ENCODE measurements around the gene TUBB6. TPM values are rescaled to one million over a fixed set of nuclear protein-coding genes. Genes with fewer than 3 reads are reported as not detected.

TUBB6 gene
- total and polyA plus RNA-seq, 10 of the 15 experiments (the other 5 are each of a cell fraction or from before 2014, with no cell fraction given): 27.4 to 262 (median 82.5) TPM

DNA sequence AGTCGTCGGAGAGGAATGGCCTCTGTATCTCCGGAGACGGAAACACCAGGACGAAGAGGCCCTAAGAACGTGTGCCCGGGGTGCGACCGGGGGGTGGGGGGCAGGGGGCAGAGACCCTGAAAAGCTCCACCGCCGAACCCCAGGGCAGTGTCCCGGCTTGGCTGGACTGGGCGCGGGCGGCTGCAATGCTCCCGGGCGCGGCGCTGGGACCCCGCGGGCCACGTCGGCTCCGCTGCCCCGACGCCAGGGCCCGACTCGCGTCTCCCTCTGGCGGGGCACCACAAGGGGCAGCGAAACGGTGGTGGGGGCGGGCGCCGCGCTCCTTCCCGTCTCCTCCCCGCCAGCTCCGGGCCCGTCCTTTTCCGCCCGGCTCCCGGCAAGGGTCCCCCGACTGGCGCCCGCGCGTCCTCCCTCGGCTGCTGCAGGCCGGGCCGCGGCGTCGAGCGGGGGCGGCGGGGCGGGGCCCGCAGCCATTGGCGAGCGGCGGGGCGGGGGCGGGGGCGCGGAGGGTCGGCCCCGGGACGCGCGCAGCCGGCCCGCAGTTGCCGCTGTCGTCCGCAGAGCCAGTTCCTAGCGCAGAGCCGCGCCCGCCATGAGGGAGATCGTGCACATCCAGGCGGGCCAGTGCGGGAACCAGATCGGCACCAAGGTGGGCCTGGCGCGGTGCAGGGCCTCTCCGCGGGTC lies at the start of gene TUBB6 (continued):
- TF ChIP-seq MXI1 (IDR thresholded peaks at IDR 0.05; ENCODE audit: low read depth, low read length) (no peak), ZBTB33 (IDR thresholded peaks at IDR 0.05) (no peak), TCF12 (IDR thresholded peaks at IDR 0.05; ENCODE audit: low read depth, low read length) (no peak), RB1 (IDR thresholded peaks at IDR 0.05; ENCODE audit: borderline replicate concordance) (no peak), EGR1 (IDR thresholded peaks at IDR 0.05; ENCODE audit: borderline replicate concordance in 1 of 2, low read depth in 2 of 2, low read length in 2 of 2) (peak in 1 of 2 experiments; percentile 90; a peak in 2 of 3 replicates), MAX (IDR thresholded peaks at IDR 0.05; ENCODE audit: low read depth, low read length) (no peak), YBX1 (IDR thresholded peaks at IDR 0.05) (no peak), SIX5 (IDR thresholded peaks at IDR 0.05; ENCODE audit: low read depth, low read length, severe bottlenecking) (no peak), ZNF687 (IDR thresholded peaks at IDR 0.05) (no peak), MYC (IDR thresholded peaks at IDR 0.05; ENCODE audit: insufficient read depth, insufficient read length, insufficient replicate concordance, low read length, severe bottlenecking) (no peak), POLR2A (IDR thresholded peaks at IDR 0.05; ENCODE audit: low read depth, low read length) (peak; percentile 87), RCOR1 (conservative IDR thresholded peaks at IDR 0.05; ENCODE audit: low read depth, low read length) (no peak)
- TF ChIP-seq, protein P1, sequence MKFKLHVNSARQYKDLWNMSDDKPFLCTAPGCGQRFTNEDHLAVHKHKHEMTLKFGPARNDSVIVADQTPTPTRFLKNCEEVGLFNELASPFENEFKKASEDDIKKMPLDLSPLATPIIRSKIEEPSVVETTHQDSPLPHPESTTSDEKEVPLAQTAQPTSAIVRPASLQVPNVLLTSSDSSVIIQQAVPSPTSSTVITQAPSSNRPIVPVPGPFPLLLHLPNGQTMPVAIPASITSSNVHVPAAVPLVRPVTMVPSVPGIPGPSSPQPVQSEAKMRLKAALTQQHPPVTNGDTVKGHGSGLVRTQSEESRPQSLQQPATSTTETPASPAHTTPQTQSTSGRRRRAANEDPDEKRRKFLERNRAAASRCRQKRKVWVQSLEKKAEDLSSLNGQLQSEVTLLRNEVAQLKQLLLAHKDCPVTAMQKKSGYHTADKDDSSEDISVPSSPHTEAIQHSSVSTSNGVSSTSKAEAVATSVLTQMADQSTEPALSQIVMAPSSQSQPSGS (IDR thresholded peaks at IDR 0.05; ENCODE audit: low read length): no peak
- TF ChIP-seq, protein P2, sequence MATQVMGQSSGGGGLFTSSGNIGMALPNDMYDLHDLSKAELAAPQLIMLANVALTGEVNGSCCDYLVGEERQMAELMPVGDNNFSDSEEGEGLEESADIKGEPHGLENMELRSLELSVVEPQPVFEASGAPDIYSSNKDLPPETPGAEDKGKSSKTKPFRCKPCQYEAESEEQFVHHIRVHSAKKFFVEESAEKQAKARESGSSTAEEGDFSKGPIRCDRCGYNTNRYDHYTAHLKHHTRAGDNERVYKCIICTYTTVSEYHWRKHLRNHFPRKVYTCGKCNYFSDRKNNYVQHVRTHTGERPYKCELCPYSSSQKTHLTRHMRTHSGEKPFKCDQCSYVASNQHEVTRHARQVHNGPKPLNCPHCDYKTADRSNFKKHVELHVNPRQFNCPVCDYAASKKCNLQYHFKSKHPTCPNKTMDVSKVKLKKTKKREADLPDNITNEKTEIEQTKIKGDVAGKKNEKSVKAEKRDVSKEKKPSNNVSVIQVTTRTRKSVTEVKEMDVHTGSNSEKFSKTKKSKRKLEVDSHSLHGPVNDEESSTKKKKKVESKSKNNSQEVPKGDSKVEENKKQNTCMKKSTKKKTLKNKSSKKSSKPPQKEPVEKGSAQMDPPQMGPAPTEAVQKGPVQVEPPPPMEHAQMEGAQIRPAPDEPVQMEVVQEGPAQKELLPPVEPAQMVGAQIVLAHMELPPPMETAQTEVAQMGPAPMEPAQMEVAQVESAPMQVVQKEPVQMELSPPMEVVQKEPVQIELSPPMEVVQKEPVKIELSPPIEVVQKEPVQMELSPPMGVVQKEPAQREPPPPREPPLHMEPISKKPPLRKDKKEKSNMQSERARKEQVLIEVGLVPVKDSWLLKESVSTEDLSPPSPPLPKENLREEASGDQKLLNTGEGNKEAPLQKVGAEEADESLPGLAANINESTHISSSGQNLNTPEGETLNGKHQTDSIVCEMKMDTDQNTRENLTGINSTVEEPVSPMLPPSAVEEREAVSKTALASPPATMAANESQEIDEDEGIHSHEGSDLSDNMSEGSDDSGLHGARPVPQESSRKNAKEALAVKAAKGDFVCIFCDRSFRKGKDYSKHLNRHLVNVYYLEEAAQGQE (IDR thresholded peaks at IDR 0.05; ENCODE audit: low read depth, low read length): no peak
- TF ChIP-seq, protein P3, sequence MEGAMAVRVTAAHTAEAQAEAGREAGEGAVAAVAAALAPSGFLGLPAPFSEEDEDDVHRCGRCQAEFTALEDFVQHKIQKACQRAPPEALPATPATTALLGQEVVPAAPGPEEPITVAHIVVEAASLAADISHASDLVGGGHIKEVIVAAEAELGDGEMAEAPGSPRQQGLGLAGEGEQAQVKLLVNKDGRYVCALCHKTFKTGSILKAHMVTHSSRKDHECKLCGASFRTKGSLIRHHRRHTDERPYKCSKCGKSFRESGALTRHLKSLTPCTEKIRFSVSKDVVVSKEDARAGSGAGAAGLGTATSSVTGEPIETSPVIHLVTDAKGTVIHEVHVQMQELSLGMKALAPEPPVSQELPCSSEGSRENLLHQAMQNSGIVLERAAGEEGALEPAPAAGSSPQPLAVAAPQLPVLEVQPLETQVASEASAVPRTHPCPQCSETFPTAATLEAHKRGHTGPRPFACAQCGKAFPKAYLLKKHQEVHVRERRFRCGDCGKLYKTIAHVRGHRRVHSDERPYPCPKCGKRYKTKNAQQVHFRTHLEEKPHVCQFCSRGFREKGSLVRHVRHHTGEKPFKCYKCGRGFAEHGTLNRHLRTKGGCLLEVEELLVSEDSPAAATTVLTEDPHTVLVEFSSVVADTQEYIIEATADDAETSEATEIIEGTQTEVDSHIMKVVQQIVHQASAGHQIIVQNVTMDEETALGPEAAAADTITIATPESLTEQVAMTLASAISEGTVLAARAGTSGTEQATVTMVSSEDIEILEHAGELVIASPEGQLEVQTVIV (IDR thresholded peaks at IDR 0.05; ENCODE audit: borderline replicate concordance, partially characterized antibody): no peak
